BLaER1 treated with 17β-estradiol and CSF1 and Interleukin-3, amounts not matched to agents 10 nM and 100 nM (cell line): ENCODE results near the gene TNN.

Experiments
- H3K27ac ChIP-seq, 11 experiments: shearing (Covaris generic); formaldehyde crosslinking; 2 replicates each; pipeline ENCODE4 v1.8.1; 2022
- H3K27me3 ChIP-seq, 11 experiments: shearing (Covaris generic); formaldehyde crosslinking; 2 replicates each; pipeline ENCODE4 v1.8.1; 2022
- H3K36me3 ChIP-seq, 11 experiments: shearing (Covaris generic); formaldehyde crosslinking; 2 replicates each; pipeline ENCODE4 v1.8.1; 2022
- H3K4me1 ChIP-seq, 10 experiments: shearing (Covaris generic); formaldehyde crosslinking; 2 replicates each; pipeline ENCODE4 v1.8.1; 2022
- H3K4me2 ChIP-seq, 11 experiments: shearing (Covaris generic); formaldehyde crosslinking; 2 replicates each; pipeline ENCODE4 v1.8.1; 2022
- H3K4me3 ChIP-seq, 10 experiments: shearing (Covaris generic); formaldehyde crosslinking; 2 replicates each; pipeline ENCODE4 v1.8.1; 2022
- H3K9ac ChIP-seq, 11 experiments: shearing (Covaris generic); formaldehyde crosslinking; 2 replicates each; pipeline ENCODE4 v1.8.1; 2022
- H3K9me3 ChIP-seq, 11 experiments: shearing (Covaris generic); formaldehyde crosslinking; replicated peaks in 1 of 11; 2 replicates each; pipeline ENCODE4 v1.8.1; 2022
- H4K20me1 ChIP-seq, 11 experiments: shearing (Covaris generic); formaldehyde crosslinking; 2 replicates each; pipeline ENCODE4 v1.8.1; 2022
- Cebpa-rat ChIP-seq, 11 experiments: shearing (Covaris generic); IDR thresholded peaks; 2 replicates each; pipeline ENCODE4 v1.8.1; 2022

TNN gene

GRCh38 chr1:175054736-175055135 is 12.9 kb upstream of the TNN start:
- Histone ChIP-seq H3K4me3 (no peak overlapping the region), H3K36me3 (no peaks in the 10 kb centered on the region), H3K27me3 (no peaks in the 10 kb centered on the region), H3K9ac (no peak overlapping the region), H3K4me1 (no peaks in the 10 kb centered on the region), H3K27ac (no peak overlapping the region), H3K9me3 (0 out of 22 replicates have a peak, but pooled peaks cover 0 to 4% (median 0%) of the 10 kb centered on the region in 11 experiments), H3K4me2 (no peak overlapping the region), H4K20me1 (no peaks in the 10 kb centered on the region)
- no peak for TF ChIP-seq Cebpa-rat (IDR thresholded peaks at IDR 0.05)

GRCh38 chr1:175062339-175062738 is 5.3 kb upstream of the TNN start:
- no peak overlapping the region for H3K4me3 ChIP-seq
- no peaks in the 10 kb centered on the region for H3K36me3 ChIP-seq
- H3K4me2 ChIP-seq, result no peak overlapping the region
- no peaks in the 10 kb centered on the region for H3K27me3 ChIP-seq
- 0 out of 22 replicates have a peak, but pooled peaks cover 0 to 4% (median 0%) of the 10 kb centered on the region in 11 experiments for H3K9me3 ChIP-seq
- no peaks in the 10 kb centered on the region for H4K20me1 ChIP-seq
- H3K27ac ChIP-seq, result no peak overlapping the region
- H3K9ac ChIP-seq, result no peak overlapping the region
- H3K4me1 ChIP-seq, result peaks cover 0 to 4% (median 0%) of the 10 kb centered on the region in 10 experiments; a peak in 5 of 20 replicates
- no peak for TF ChIP-seq Cebpa-rat (IDR thresholded peaks at IDR 0.05)

GRCh38 chr1:175062858-175063257 is 4.8 kb upstream of the TNN start:
- no peaks in the 10 kb centered on the region for H3K27me3 ChIP-seq
- H3K9ac ChIP-seq, result no peak overlapping the region
- peaks cover 0 to 8% (median 0%) of the 10 kb centered on the region in 10 experiments; a peak in 5 of 20 replicates for H3K4me1 ChIP-seq
- H3K27ac ChIP-seq, result no peak overlapping the region
- TF ChIP-seq Cebpa-rat (IDR thresholded peaks at IDR 0.05), result no peak
- no peaks in the 10 kb centered on the region for H4K20me1 ChIP-seq
- no peaks in the 10 kb centered on the region for H3K36me3 ChIP-seq
- H3K9me3 ChIP-seq, result no peaks in the 10 kb centered on the region
- H3K4me2 ChIP-seq, result no peak overlapping the region
- H3K4me3 ChIP-seq, result no peak overlapping the region

- Histone ChIP-seq H3K4me1 (peaks cover 24 to 47% (median 38%) of the 10 kb centered on the region in 10 experiments), H3K4me3 (no peak overlapping the region), H3K9me3 (no peaks in the 10 kb centered on the region), H4K20me1 (no peaks in the 10 kb centered on the region), H3K36me3 (no peaks in the 10 kb centered on the region), H3K27me3 (no peaks in the 10 kb centered on the region), H3K4me2 (peak overlapping the region; percentile 10 to 77 (median 63); a peak in 15 of 22 replicates), H3K9ac (no peak overlapping the region), H3K27ac (no peak overlapping the region)
- no peak for TF ChIP-seq Cebpa-rat (IDR thresholded peaks at IDR 0.05)
Measured at GRCh38 chr1:175070818-175071217, 3.2 kb downstream of the TNN start.

GRCh38 chr1:175071276-175071943 is 3.8 kb downstream of the TNN start:
- H3K4me1 ChIP-seq, result peaks cover 24 to 47% (median 38%) of the 10 kb centered on the region in 10 experiments
- no peak overlapping the region for H3K9ac ChIP-seq
- H3K27me3 ChIP-seq, result no peaks in the 10 kb centered on the region
- no peaks in the 10 kb centered on the region for H3K9me3 ChIP-seq
- no peaks in the 10 kb centered on the region for H3K36me3 ChIP-seq
- no peak overlapping the region; a peak in 1 of 22 replicates for H3K27ac ChIP-seq
- H4K20me1 ChIP-seq, result no peaks in the 10 kb centered on the region
- peak overlapping the region; percentile 39 to 77 (median 68) for H3K4me2 ChIP-seq
- no peak overlapping the region for H3K4me3 ChIP-seq
- no peak for TF ChIP-seq Cebpa-rat (IDR thresholded peaks at IDR 0.05)

GRCh38 chr1:175072099-175072951 is 4.7 kb downstream of the TNN start:
- H3K4me3 ChIP-seq, result no peak overlapping the region
- peak overlapping the region in 3 of 11 experiments; percentile 10 to 34 (median 30); a peak in 5 of 22 replicates for H3K27ac ChIP-seq
- H3K27me3 ChIP-seq, result no peaks in the 10 kb centered on the region
- peaks cover 24 to 45% (median 38%) of the 10 kb centered on the region in 10 experiments for H3K4me1 ChIP-seq
- no peaks in the 10 kb centered on the region for H3K36me3 ChIP-seq
- H3K9me3 ChIP-seq, result no peaks in the 10 kb centered on the region
- no peak overlapping the region for H3K9ac ChIP-seq
- H4K20me1 ChIP-seq, result no peaks in the 10 kb centered on the region
- no peak for TF ChIP-seq Cebpa-rat (IDR thresholded peaks at IDR 0.05)
- peak overlapping the region; percentile 39 to 77 (median 68) for H3K4me2 ChIP-seq

GRCh38 chr1:175073061-175073460 is 5.4 kb downstream of the TNN start:
- Histone ChIP-seq H3K27ac (peak overlapping the region in 3 of 11 experiments; percentile 10 to 34 (median 30); a peak in 4 of 22 replicates), H3K9ac (no peak overlapping the region), H3K4me1 (peaks cover 24 to 42% (median 38%) of the 10 kb centered on the region in 10 experiments), H4K20me1 (no peaks in the 10 kb centered on the region), H3K4me3 (no peak overlapping the region), H3K27me3 (no peaks in the 10 kb centered on the region), H3K4me2 (peak overlapping the region in 10 of 11 experiments; percentile 39 to 77 (median 68); a peak in 20 of 22 replicates), H3K36me3 (no peaks in the 10 kb centered on the region), H3K9me3 (no peaks in the 10 kb centered on the region)
- TF ChIP-seq Cebpa-rat (IDR thresholded peaks at IDR 0.05), result peak in 7 of 11 experiments; percentile 13 to 60 (median 32); a peak in 6 of 22 replicates

GRCh38 chr1:175073633-175074032 is 6.0 kb downstream of the TNN start:
- Histone ChIP-seq H3K27ac (peak overlapping the region in 3 of 11 experiments; percentile 7 to 30 (median 20); a peak in 1 of 22 replicates), H3K27me3 (no peaks in the 10 kb centered on the region), H3K4me1 (peaks cover 24 to 42% (median 39%) of the 10 kb centered on the region in 10 experiments), H4K20me1 (no peaks in the 10 kb centered on the region), H3K9me3 (no peaks in the 10 kb centered on the region), H3K4me2 (peak overlapping the region in 10 of 11 experiments; percentile 39 to 77 (median 68); a peak in 19 of 22 replicates), H3K9ac (0 out of 22 replicates have a peak overlapping the region, but pooled peaks of 1 of the 11 experiments have one; percentile 31), H3K4me3 (no peak overlapping the region), H3K36me3 (no peaks in the 10 kb centered on the region)
- no peak for TF ChIP-seq Cebpa-rat (IDR thresholded peaks at IDR 0.05)
